Panc1 (cell line): Measurements from ENCODE around the gene AP2B1. TPM values are rescaled to one million over a fixed set of nuclear protein-coding genes. Genes with fewer than 3 reads are reported as not detected.

Experiments
- ATAC-seq: fragments of 200-7000 bp; cut with Tn5 transposase; 2 replicates; pipeline ENCODE4 v1.9.1; 2020; ENCODE audit warnings: mild to moderate bottlenecking, moderate library complexity
- BruUV-seq: library from RNA; stranded (reverse); fragments of 400-500 nt; replicated peaks from 2 replicates; lab custom pipeline; 2021; lab: Mats Ljungman, UMichigan
- CTCF ChIA-PET: fragments of 300-600 bp; sonication (Branson Sonifier 250); formaldehyde crosslinking; loops from one replicate; lab custom pipeline; 2022; ENCODE audit warnings: antibody characterized with exemption; lab: Charles Lee
- POLR2A ChIA-PET: fragments of 300-600 bp; sonication (Branson Sonifier 250); formaldehyde crosslinking; loops from one replicate; lab custom pipeline; 2022; ENCODE audit warnings: antibody characterized with exemption; lab: Charles Lee
- DNase-seq: peaks from one replicate; pipeline ENCODE4 v3.0.0-alpha.2; 2010; ENCODE audit warnings: low read depth, low spot score
- H3K27ac ChIP-seq: 2 replicates; pipeline ENCODE4 v1.5.1; 2011; ENCODE audit warnings: mild to moderate bottlenecking, low read length, inconsistent platforms
- H3K27me3 ChIP-seq: fragments of 200-500 bp; sonication (Bioruptor generic); 2 replicates; pipeline ENCODE4 v1.6.0; 2014; ENCODE audit warnings: low read length, inconsistent platforms; ENCODE audit not compliant: control insufficient read depth, insufficient read depth
- H3K36me3 ChIP-seq: fragments of 200-500 bp; sonication (Bioruptor generic); 2 replicates; pipeline ENCODE4 v1.5.1; 2014; ENCODE audit warnings: inconsistent platforms, mild to moderate bottlenecking, low read length, moderate library complexity; ENCODE audit not compliant: control insufficient read depth, insufficient read depth
- H3K4me1 ChIP-seq: 2 replicates; pipeline ENCODE4 v1.5.1; 2011; ENCODE audit warnings: inconsistent platforms, mild to moderate bottlenecking, low read length, moderate library complexity; ENCODE audit not compliant: control insufficient read depth, insufficient read depth
- H3K4me3 ChIP-seq, 2 experiments: 2 replicates each; pipeline ENCODE4 v1.5.1; 2011 to 2012; ENCODE audit warnings: low read depth in 2 of 2, low read length in 2 of 2, mild to moderate bottlenecking in 2 of 2, inconsistent platforms in 1 of 2, moderate library complexity in 1 of 2
- H3K9me3 ChIP-seq: fragments of 200-500 bp; sonication (Bioruptor generic); 2 replicates; pipeline ENCODE4 v1.5.1; 2014; ENCODE audit warnings: low read depth, mild to moderate bottlenecking, inconsistent platforms, low read length, moderate library complexity; ENCODE audit not compliant: control insufficient read depth, insufficient read depth
- CTCF ChIP-seq: fragments of 450-650 bp; IDR thresholded peaks from 2 replicates; pipeline ENCODE4 v1.5.1; 2017; ENCODE audit warnings: mild to moderate bottlenecking
- POLR2AphosphoS5 ChIP-seq: IDR thresholded peaks from 2 replicates; pipeline ENCODE4 v1.6.1; 2012; ENCODE audit warnings: mild to moderate bottlenecking, low read depth, low read length, moderate library complexity
- REST ChIP-seq, 2 experiments: IDR thresholded peaks; 2 replicates each; pipeline ENCODE4 v1.6.1; 2011 to 2012; ENCODE audit warnings: low read depth in 2 of 2, control low read depth in 1 of 2, low read length in 1 of 2, mild to moderate bottlenecking in 1 of 2, moderate library complexity in 1 of 2; ENCODE audit not compliant: insufficient read depth in 1 of 2
- SIN3A ChIP-seq: IDR thresholded peaks from 2 replicates; pipeline ENCODE4 v1.6.1; 2012; ENCODE audit warnings: low read depth, mild to moderate bottlenecking, low read length, moderate library complexity, borderline replicate concordance; ENCODE audit not compliant: insufficient read depth
- TCF7L2 ChIP-seq: IDR thresholded peaks from 2 replicates; pipeline ENCODE4 v1.6.1; 2011; ENCODE audit warnings: mild to moderate bottlenecking, low read depth, low read length, inconsistent platforms
- in situ Hi-C: cut with HindIII; loops from 2 replicates; pipeline ENCODE4 v1.10.0; 2016; ENCODE audit warnings: low sequenced_read_pairs, low pct_unique_long_range_greater_than_20kb
- intact Hi-C: fragments of 100-400 bp; cut with micrococcal nuclease; formaldehyde crosslinking; loops from one replicate; pipeline ENCODE4 v1.10.0; 2022; ENCODE audit not compliant: unreplicated experiment
- total RNA-seq: library from RNA; stranded (reverse); gene quantifications from one replicate; pipeline ENCODE4 v1.2.1, GENCODE V29; 2021; ENCODE audit not compliant: unreplicated experiment

The AP2B1 gene
- total RNA-seq, 1 experiment from 2014 or later: 446 TPM

- no peak for DNase-seq
- ATAC-seq: no peak
- in situ Hi-C loops (no loop called here), intact Hi-C loops (no loop called here)
- Histone ChIP-seq H3K4me3 (no peak overlapping the region), H3K27me3 (no peaks in the 10 kb centered on the region), H3K27ac (no peak overlapping the region), H3K9me3 (no peaks in the 10 kb centered on the region), H3K4me1 (no peaks in the 10 kb centered on the region), H3K36me3 (peaks cover 31% of the 10 kb centered on the region)
- CTCF ChIA-PET: no interaction called here
- POLR2A ChIA-PET: no interaction called here
- BruUV-seq: no TSS peak
- TF ChIP-seq POLR2AphosphoS5 (no peak), TCF7L2 (no peak), REST (IDR thresholded peaks at IDR 0.05; ENCODE audit: insufficient read depth in 1 of 2, low read depth in 2 of 2, low read length in 1 of 2) (no peak), SIN3A (no peak), CTCF (no peak)
Observed at GRCh38 chr17:35679007-35679682, 92.0 kb downstream of the AP2B1 start.

- POLR2A ChIA-PET: interaction anchor here (0.6 kb wide), 1 partner anchor 64 kb away, joined by 3 read pairs; no protein-coding TSS in a partner anchor
Observed at GRCh38 chr17:35683591-35683990, 96.5 kb downstream of the AP2B1 start.

More at GRCh38 chr17:35683591-35683990, 96.5 kb downstream of the AP2B1 start:
- H3K36me3 ChIP-seq: peaks cover 42% of the 10 kb centered on the region
- CTCF ChIA-PET: no interaction called here
- intact Hi-C loops (no loop called here), in situ Hi-C loops (no loop called here)
- no TSS peak for BruUV-seq
- no peak for DNase-seq
- H3K27me3 ChIP-seq: no peaks in the 10 kb centered on the region
- H3K9me3 ChIP-seq: no peaks in the 10 kb centered on the region
- no peak for TF ChIP-seq REST (IDR thresholded peaks at IDR 0.05; ENCODE audit: insufficient read depth in 1 of 2, low read depth in 2 of 2, low read length in 1 of 2)
- TF ChIP-seq POLR2AphosphoS5: no peak
- no peak for TF ChIP-seq SIN3A
- TF ChIP-seq TCF7L2: no peak
- no peak for TF ChIP-seq CTCF
- no peak overlapping the region for H3K27ac ChIP-seq
- no peak for ATAC-seq
- H3K4me3 ChIP-seq: no peak overlapping the region
- no peaks in the 10 kb centered on the region for H3K4me1 ChIP-seq
